LNCAP (cell line): ENCODE data around the gene SLC22A31.

Experiments used
- CTCF ChIP-seq: fragments of 450-650 bp; IDR thresholded peaks from 2 replicates; pipeline ENCODE4 v1.5.1; 2017; ENCODE audit warnings: mild to moderate bottlenecking

The SLC22A31 gene

GRCh38 chr16:89155851-89156739 lies 44.2 kb downstream of the SLC22A31 start:
- TF ChIP-seq CTCF: no peak

GRCh38 chr16:89155184-89155679 lies 45.1 kb downstream of the SLC22A31 start:
- TF ChIP-seq CTCF: no peak

- TF ChIP-seq CTCF: no peak
Measured at GRCh38 chr16:89154390-89155183, 45.8 kb downstream of the SLC22A31 start.

GRCh38 chr16:89153848-89154271 lies 46.5 kb downstream of the SLC22A31 start:
- no peak for TF ChIP-seq CTCF

GRCh38 chr16:89152831-89153700 lies 47.3 kb downstream of the SLC22A31 start:
- TF ChIP-seq CTCF: no peak

GRCh38 chr16:89150981-89151380 lies 49.4 kb downstream of the SLC22A31 start:
- TF ChIP-seq CTCF: no peak
